Measurements from ENCODE around the gene CAMTA1.

CAMTA1 gene

GRCh38 chr1:7346070-7346596 is 560.9 kb downstream of the CAMTA1 start:
- in situ Hi-C loops (cut with MboI; ENCODE audit: low sequenced_read_pairs): no loop called here

- in situ Hi-C loops (cut with MboI; ENCODE audit: low sequenced_read_pairs): no loop called here
Observed at GRCh38 chr1:7346600-7347570, 561.6 kb downstream of the CAMTA1 start.

GRCh38 chr1:7348073-7348472 is 562.8 kb downstream of the CAMTA1 start:
- in situ Hi-C loops (cut with MboI; ENCODE audit: low sequenced_read_pairs): no loop called here

DNA sequence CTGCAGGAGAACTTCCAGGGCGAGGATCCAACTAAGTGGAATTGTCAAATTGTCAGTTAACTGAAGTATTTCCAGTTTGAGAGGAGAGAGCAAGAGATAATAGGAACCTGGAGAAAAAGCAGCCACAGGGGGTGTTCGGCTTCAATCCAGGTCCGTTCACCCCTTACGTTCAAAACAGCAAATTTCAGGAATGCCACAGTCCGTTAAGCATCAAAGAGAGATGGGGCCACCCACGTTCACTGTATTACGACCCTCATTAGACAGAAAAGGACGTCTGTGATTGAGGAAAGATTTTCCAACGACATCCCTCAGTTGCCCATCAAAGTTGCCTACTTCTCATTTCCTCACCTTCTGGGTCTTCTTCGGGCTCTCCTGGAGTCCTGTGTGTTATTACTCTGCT is 563.3 kb downstream of the CAMTA1 start:
- in situ Hi-C loops (cut with MboI; ENCODE audit: low sequenced_read_pairs): no loop called here

DNA sequence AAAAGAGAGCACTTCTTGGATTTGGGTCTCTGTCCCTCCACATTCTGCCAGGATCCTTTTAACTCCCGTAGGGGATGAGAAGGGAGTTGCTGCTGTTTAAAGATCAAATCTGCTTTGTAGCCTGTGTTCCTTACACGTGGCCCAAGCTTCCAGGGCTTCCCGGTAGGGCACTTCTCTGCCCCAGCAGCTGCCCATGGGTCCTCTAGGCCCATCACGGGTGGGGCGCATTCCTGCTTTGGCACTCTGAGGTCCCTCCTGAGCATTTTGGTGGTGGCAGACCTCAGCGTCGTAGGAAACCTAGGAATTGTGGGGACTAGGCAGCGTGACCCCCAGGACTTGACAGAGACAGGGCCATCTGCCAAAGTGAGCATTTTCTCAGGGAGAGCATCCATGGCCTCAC is 565.5 kb downstream of the CAMTA1 start:
- in situ Hi-C loops (cut with MboI; ENCODE audit: low sequenced_read_pairs): no loop called here

GRCh38 chr1:7351649-7352048 is 566.4 kb downstream of the CAMTA1 start:
- in situ Hi-C loops (cut with MboI; ENCODE audit: low sequenced_read_pairs): no loop called here

GRCh38 chr1:7352364-7352763 is 567.1 kb downstream of the CAMTA1 start:
- in situ Hi-C loops (cut with MboI; ENCODE audit: low sequenced_read_pairs): no loop called here

GRCh38 chr1:7352974-7353373 is 567.7 kb downstream of the CAMTA1 start:
- in situ Hi-C loops (cut with MboI; ENCODE audit: low sequenced_read_pairs): no loop called here

GRCh38 chr1:7355646-7356045 is 570.4 kb downstream of the CAMTA1 start:
- in situ Hi-C loops (cut with MboI; ENCODE audit: low sequenced_read_pairs): no loop called here

DNA sequence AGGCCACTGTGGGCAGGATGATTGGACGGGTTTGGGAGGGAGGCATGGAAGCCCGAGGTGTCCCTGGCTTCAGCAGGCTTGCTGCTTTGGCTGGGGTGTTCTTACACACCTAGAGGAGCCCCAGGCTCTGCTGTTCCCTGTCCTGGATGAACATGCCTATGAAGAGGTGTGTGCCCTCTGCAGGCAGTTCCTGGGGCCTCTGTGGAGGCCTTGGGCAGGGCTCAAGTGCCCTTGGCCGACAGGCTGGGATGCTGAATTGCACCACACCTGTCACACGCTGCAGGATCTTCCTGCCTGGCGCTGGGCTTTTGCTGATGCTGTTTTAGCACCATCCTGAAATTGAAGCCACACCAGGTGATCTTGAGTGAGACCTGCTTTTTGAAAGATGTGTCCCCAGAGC is 570.8 kb downstream of the CAMTA1 start:
- in situ Hi-C loops (cut with MboI; ENCODE audit: low sequenced_read_pairs): no loop called here

DNA sequence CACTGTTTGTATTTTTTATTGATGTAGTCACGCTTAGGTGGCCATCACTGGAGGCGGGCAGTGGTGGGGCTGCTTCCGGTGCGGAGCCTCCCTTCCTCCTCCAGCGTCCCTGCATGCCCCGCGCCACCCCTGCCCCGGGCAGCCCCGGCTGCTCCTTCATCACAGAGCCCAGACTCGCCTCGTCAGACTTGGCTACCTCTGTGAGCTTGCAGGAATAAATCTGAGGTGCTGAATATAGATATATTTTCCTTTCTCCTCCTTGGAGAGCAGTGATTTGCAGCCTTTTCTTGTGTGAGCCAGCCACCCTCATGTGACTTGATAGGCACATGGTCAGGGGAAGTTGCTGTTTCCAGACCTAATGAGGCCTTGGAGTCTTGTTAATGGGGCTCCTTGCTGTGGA is 573.2 kb downstream of the CAMTA1 start:
- in situ Hi-C loops (cut with MboI; ENCODE audit: low sequenced_read_pairs): no loop called here

DNA sequence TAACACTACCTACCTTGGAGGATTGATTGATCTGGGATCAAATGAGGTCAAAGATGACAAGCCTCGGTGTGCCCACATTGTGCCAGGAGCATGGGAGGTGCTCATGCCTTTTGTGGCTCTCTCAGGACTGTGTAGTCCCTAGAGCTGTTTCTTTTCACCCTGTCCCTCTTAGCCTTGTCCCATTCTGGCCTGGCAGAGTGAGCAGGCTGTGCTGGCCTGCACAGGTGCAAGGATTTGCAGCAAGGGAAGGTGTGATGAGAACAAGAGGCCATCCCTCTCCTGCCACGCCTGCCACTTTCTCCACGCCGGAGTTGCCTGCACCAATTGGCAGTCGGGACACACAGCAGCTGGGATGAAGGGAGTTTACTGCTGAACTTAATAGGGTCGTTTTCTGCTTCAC is 575.3 kb downstream of the CAMTA1 start:
- in situ Hi-C loops (cut with MboI; ENCODE audit: low sequenced_read_pairs): no loop called here

DNA sequence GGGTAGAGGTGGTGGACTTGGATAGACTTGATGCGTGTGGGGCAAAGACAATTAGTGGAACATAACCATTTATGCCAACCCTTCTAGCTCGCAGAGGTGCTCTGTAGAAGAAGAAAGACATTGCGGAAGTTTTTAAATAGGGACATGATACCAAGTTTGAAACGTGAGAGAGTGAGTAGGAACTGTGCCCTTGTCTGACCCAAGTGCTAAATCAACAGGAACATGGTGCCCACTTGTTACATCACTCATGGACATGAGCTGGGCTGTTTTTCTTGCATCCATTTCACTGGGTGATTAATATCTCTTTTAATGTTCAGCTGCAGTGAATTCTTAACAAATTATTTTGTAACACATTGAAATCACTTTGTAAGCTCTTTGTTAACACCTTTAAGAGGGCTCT is 577.7 kb downstream of the CAMTA1 start:
- in situ Hi-C loops (cut with MboI; ENCODE audit: low sequenced_read_pairs): no loop called here

- in situ Hi-C loops (cut with MboI; ENCODE audit: low sequenced_read_pairs): no loop called here
Observed at GRCh38 chr1:7363450-7363849, 578.2 kb downstream of the CAMTA1 start.

DNA sequence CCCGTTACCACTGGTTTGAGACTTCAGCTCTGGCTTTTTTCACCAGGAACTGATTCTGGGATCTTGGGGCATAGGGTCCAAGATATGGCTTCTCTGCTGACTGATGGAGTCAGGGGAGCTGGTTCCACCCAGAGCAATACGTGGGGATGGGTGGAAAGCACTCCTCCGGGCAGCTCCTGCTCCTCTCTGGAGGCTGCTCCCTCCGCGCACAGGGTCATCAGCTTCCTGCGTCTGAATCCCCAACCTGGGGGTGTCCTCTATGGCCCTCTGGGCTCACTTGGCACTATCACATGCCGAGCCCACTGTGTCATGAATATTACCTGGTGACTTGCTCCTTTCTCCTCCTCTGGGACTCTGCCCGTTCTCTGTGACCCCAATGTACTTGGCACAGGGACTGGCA is 580.5 kb downstream of the CAMTA1 start:
- in situ Hi-C loops (cut with MboI; ENCODE audit: low sequenced_read_pairs): no loop called here

- in situ Hi-C loops (cut with MboI; ENCODE audit: low sequenced_read_pairs): no loop called here
Observed at GRCh38 chr1:7366286-7366954, 581.2 kb downstream of the CAMTA1 start.

DNA sequence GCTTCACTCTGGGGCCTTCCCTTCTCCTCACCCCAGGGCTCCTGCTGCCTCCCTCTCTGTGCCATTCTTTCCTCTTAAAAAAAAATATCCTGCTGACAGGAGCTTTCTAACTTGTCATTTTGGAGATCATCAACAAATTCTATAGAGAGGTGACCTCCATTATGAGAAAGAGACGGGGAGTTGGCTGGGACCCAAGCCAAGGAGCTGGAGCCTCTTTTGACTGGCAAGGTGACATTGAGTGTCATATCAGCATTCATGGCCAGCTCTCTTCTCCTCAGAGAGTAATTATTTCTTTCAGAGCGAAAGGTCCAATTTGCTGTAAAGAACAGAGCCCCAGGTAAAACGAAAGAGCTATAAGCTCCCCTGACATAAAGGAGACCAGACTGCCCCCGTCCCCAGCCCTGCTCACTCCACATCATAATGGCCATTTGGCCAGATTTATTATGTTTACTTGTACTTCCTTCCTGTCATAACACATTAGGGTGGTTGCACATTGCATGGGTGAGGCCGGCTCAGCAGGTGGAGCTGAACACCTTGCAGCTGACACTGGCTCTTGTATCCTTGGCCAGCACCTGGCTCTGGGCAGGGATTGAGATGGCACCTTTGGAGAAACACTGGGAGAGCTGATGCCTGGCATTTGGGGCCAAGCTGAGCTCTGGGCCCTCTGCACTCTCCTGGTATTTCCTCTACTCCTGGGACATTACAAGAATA is 581.9 kb downstream of the CAMTA1 start:
- in situ Hi-C loops (cut with MboI; ENCODE audit: low sequenced_read_pairs): no loop called here

DNA sequence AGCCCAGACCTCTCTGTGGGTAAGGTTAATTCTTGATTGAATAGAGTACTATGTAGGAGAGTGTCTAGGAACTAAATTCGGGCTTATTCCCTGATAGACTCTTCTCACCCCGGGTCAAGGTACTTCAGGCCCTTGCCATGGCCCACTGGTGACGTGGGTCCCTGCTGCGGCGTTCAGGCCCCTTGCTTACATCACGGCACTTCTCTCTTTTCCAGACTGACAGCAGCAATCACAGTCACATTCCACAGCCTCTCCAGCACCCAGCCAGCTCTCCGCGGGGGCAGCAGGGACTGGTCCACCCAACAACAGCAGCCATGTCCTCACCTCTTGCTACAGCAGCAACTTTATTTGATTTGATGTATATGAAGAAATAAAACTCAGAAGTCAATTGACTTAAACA is 584.6 kb downstream of the CAMTA1 start:
- in situ Hi-C loops (cut with MboI; ENCODE audit: low sequenced_read_pairs): no loop called here

DNA sequence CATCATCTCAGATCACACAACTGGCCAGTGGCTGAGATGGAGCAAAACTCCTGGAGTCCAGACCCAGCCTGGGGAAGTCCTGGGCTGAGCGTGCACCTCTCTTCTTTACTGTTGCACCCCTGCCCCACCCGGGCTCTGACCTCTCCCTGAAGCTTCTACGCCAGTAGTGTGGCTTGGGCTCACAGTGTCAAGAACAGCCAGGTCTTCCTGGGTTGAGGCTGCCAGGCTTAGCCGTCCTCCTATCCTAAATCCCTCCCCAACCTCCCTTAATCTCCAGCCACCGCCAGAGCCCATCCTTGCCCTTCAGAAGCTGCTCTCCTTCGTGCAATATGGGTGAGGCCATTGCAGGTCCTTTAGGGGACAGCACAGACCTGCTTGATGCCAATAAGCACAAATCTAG is 586.7 kb downstream of the CAMTA1 start:
- in situ Hi-C loops (cut with MboI; ENCODE audit: low sequenced_read_pairs): no loop called here

DNA sequence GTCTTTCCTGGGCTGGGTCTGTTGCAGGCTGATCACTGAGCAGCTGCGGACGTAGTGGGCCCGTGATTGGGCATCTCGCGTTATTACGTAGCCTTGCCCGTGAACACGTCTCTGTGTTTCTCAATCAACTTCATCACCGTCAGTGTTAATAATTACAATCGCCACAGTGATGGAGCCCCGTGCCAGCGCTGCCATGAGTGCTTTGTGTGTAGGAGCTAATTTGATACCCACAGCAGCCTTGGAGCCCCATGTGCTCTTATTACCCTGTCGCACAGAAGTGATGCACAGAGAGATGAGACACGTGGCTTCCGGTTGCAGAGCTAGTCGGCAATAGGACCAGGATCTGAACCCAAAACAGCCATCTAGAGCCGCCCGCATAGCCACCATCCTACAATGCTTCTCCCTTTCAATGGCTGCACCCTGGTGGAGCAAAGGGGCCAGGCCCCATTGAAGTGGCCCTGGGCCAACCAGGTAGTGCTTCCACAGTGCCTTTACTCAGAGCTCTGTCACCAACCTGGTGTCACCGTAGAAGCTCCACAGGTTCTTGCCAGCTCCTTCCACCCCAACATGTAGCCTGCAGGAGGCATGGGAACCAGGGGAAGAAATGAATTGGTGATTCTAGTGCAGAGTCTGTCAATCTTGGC is 587.3 kb downstream of the CAMTA1 start:
- in situ Hi-C loops (cut with MboI; ENCODE audit: low sequenced_read_pairs): no loop called here

GRCh38 chr1:7373251-7373650 is 588.0 kb downstream of the CAMTA1 start:
- in situ Hi-C loops (cut with MboI; ENCODE audit: low sequenced_read_pairs): no loop called here

All from HL-60/S4 treated with retinoic acid at 250 ng/mL for 4 days and 3 days (cell line).